Measurements from ENCODE around the gene UGT8. TPM values are rescaled to one million over a fixed set of nuclear protein-coding genes. Genes with fewer than 3 reads are reported as not detected.

UGT8 gene
- polyA plus RNA-seq, 1 donor from 2014 or later = 0.73 TPM

GRCh38 chr4:114599903-114600552 is 1.4 kb downstream of the UGT8 start:
- Histone ChIP-seq H4K20me1 (ENCODE audit: insufficient read depth) (no peaks in the 10 kb centered on the region), H3F3A (ENCODE audit: insufficient read depth, low read length, poor library complexity, severe bottlenecking) (no peaks in the 10 kb centered on the region), H3K9me2 (ENCODE audit: insufficient read depth, low read length) (no peaks in the 10 kb centered on the region), H3K4me2 (ENCODE audit: low read length) (peak overlapping the region; percentile 90), H3K4me3 (ENCODE audit: low read length) (peak overlapping the region; percentile 81), H2AFZ (ENCODE audit: low read depth, low read length) (no peak overlapping the region), H3K79me2 (replicated peaks; ENCODE audit: insufficient read depth, low read length) (no peaks in the 10 kb centered on the region), H3K9ac (ENCODE audit: low read length) (peak overlapping the region; percentile 37), H3K36me3 (ENCODE audit: insufficient read depth, low read length) (no peaks in the 10 kb centered on the region), H3K9me3 (ENCODE audit: low read length) (no peaks in the 10 kb centered on the region), H3K27me3 (ENCODE audit: insufficient read depth, low read depth, low read length) (peaks cover 28% of the 10 kb centered on the region), H3K27ac (ENCODE audit: low read length) (no peak overlapping the region)
- TF ChIP-seq EZH2 (IDR thresholded peaks at IDR 0.05; ENCODE audit: borderline replicate concordance, insufficient read depth, low read length, poor library complexity, severe bottlenecking) (no peak), POLR2AphosphoS5 (IDR thresholded peaks at IDR 0.05) (no peak), RAD21 (conservative IDR thresholded peaks at IDR 0.05) (no peak), MXI1 (conservative IDR thresholded peaks at IDR 0.05; ENCODE audit: poor library complexity, severe bottlenecking) (no peak), EP300 (conservative IDR thresholded peaks at IDR 0.05; ENCODE audit: poor library complexity, severe bottlenecking) (no peak), SMC3 (conservative IDR thresholded peaks at IDR 0.05; ENCODE audit: poor library complexity) (no peak), TAF1 (IDR thresholded peaks at IDR 0.05; ENCODE audit: low read depth) (no peak)
- TF ChIP-seq, protein P1, sequence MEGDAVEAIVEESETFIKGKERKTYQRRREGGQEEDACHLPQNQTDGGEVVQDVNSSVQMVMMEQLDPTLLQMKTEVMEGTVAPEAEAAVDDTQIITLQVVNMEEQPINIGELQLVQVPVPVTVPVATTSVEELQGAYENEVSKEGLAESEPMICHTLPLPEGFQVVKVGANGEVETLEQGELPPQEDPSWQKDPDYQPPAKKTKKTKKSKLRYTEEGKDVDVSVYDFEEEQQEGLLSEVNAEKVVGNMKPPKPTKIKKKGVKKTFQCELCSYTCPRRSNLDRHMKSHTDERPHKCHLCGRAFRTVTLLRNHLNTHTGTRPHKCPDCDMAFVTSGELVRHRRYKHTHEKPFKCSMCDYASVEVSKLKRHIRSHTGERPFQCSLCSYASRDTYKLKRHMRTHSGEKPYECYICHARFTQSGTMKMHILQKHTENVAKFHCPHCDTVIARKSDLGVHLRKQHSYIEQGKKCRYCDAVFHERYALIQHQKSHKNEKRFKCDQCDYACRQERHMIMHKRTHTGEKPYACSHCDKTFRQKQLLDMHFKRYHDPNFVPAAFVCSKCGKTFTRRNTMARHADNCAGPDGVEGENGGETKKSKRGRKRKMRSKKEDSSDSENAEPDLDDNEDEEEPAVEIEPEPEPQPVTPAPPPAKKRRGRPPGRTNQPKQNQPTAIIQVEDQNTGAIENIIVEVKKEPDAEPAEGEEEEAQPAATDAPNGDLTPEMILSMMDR (IDR thresholded peaks at IDR 0.05; ENCODE audit: poor library complexity, severe bottlenecking) = no peak
- TF ChIP-seq, protein P2, sequence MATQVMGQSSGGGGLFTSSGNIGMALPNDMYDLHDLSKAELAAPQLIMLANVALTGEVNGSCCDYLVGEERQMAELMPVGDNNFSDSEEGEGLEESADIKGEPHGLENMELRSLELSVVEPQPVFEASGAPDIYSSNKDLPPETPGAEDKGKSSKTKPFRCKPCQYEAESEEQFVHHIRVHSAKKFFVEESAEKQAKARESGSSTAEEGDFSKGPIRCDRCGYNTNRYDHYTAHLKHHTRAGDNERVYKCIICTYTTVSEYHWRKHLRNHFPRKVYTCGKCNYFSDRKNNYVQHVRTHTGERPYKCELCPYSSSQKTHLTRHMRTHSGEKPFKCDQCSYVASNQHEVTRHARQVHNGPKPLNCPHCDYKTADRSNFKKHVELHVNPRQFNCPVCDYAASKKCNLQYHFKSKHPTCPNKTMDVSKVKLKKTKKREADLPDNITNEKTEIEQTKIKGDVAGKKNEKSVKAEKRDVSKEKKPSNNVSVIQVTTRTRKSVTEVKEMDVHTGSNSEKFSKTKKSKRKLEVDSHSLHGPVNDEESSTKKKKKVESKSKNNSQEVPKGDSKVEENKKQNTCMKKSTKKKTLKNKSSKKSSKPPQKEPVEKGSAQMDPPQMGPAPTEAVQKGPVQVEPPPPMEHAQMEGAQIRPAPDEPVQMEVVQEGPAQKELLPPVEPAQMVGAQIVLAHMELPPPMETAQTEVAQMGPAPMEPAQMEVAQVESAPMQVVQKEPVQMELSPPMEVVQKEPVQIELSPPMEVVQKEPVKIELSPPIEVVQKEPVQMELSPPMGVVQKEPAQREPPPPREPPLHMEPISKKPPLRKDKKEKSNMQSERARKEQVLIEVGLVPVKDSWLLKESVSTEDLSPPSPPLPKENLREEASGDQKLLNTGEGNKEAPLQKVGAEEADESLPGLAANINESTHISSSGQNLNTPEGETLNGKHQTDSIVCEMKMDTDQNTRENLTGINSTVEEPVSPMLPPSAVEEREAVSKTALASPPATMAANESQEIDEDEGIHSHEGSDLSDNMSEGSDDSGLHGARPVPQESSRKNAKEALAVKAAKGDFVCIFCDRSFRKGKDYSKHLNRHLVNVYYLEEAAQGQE (IDR thresholded peaks at IDR 0.05; ENCODE audit: borderline replicate concordance) = no peak

GRCh38 chr4:114600672-114601071 is 2.1 kb downstream of the UGT8 start:
- Histone ChIP-seq H3K79me2 (replicated peaks; ENCODE audit: insufficient read depth, low read length) (no peaks in the 10 kb centered on the region), H3K4me3 (ENCODE audit: low read length) (no peak overlapping the region), H3K27me3 (ENCODE audit: insufficient read depth, low read depth, low read length) (peaks cover 28% of the 10 kb centered on the region), H3K36me3 (ENCODE audit: insufficient read depth, low read length) (no peaks in the 10 kb centered on the region), H3K4me2 (ENCODE audit: low read length) (no peak overlapping the region), H3K9me3 (ENCODE audit: low read length) (no peaks in the 10 kb centered on the region), H3K9ac (ENCODE audit: low read length) (no peak overlapping the region), H3K27ac (ENCODE audit: low read length) (no peak overlapping the region), H3F3A (ENCODE audit: insufficient read depth, low read length, poor library complexity, severe bottlenecking) (no peaks in the 10 kb centered on the region), H2AFZ (ENCODE audit: low read depth, low read length) (no peak overlapping the region), H4K20me1 (ENCODE audit: insufficient read depth) (no peaks in the 10 kb centered on the region), H3K9me2 (ENCODE audit: insufficient read depth, low read length) (no peaks in the 10 kb centered on the region)
- TF ChIP-seq, protein P2 (IDR thresholded peaks at IDR 0.05; ENCODE audit: borderline replicate concordance) = no peak
- TF ChIP-seq EZH2 (IDR thresholded peaks at IDR 0.05; ENCODE audit: borderline replicate concordance, insufficient read depth, low read length, poor library complexity, severe bottlenecking) (no peak), RAD21 (conservative IDR thresholded peaks at IDR 0.05) (no peak), TAF1 (IDR thresholded peaks at IDR 0.05; ENCODE audit: low read depth) (no peak), MXI1 (conservative IDR thresholded peaks at IDR 0.05; ENCODE audit: poor library complexity, severe bottlenecking) (no peak), EP300 (conservative IDR thresholded peaks at IDR 0.05; ENCODE audit: poor library complexity, severe bottlenecking) (no peak), POLR2AphosphoS5 (IDR thresholded peaks at IDR 0.05) (no peak), SMC3 (conservative IDR thresholded peaks at IDR 0.05; ENCODE audit: poor library complexity) (no peak)
- TF ChIP-seq, protein P1 (IDR thresholded peaks at IDR 0.05; ENCODE audit: poor library complexity, severe bottlenecking) = no peak

All from neural cell (in vitro differentiated cells).